Activated CD4-positive, alpha-beta T cell treated with anti-CD3 and anti-CD28 coated beads for 48 hours (primary cell): ENCODE measurements around the gene FTSJ3.
"Not testable (repeated sequence)": the region's sequence is repeated elsewhere in the genome, so short reads cannot be mapped to it uniquely, and the experiment has no call there.

Experiments used
- DNase-seq: peaks from one replicate; pipeline ENCODE4 v3.0.0-alpha.2; 2020

Gene FTSJ3

GRCh38 chr17:63826468-63827001 is 928 bp downstream of the FTSJ3 start:
- no peak for DNase-seq

GRCh38 chr17:63824362-63824761 is 3.1 kb downstream of the FTSJ3 start:
- no peak for DNase-seq

DNA sequence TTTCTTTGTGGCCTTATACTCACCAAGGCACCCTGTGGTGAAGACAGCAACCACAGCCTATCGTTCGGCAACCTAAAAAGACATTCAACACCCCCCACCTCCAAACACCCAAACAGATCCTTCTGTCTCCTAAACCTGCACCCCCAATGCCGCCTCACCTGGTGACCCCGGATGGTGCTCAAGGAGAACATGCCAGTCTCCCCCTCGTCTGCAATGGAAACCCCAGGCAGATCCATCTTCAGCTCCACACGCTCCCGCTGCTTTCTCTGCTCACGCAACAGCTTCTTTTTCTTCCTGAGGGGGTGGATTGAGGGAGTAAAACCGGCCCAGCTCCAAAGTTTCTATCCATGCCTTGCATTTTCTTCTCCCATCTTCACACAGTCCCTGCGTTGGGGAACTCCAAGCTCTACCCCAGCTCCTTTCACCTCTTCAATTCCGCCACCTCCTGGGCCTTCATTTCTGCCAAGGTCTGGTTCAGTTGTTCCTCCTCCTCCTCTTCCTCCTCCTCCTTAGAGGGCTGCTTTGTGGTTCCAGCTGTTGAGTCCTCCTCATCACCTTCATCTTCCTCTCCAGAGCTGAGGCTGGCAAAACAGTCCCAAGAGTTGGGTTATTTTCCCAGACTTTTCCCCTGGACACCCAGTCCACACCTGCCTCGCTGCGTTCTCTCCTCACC is 3.7 kb downstream of the FTSJ3 start:
- no peak for DNase-seq

- DNase-seq: no peak
Observed at GRCh38 chr17:63822537-63822936, 4.9 kb downstream of the FTSJ3 start.

GRCh38 chr17:63821804-63822203 is 5.7 kb downstream of the FTSJ3 start:
- DNase-seq: no peak

GRCh38 chr17:63820963-63821561 is 6.4 kb downstream of the FTSJ3 start:
- no peak for DNase-seq

GRCh38 chr17:63819585-63820537 is 7.6 kb downstream of the FTSJ3 start:
- DNase-seq: no peak

DNA sequence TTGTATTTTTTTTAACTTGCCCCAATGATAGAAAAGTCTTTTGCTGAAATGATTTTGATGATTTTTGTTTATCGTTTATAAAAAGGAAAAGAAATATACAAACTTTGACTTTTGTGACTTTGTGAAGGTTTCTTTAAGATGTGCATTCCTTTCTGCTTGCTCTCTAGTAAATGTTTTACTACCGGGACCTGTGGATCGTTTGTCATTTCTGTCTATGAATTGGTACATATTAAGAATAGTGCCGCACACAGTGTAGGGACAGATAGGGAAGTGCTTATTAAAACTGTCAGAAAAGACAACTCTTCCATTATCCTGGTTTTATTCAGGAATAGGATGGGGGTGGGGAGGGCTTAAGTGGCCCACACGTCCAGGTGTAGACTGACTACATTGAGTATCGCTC is 8.3 kb downstream of the FTSJ3 start:
- DNase-seq: no peak

DNA sequence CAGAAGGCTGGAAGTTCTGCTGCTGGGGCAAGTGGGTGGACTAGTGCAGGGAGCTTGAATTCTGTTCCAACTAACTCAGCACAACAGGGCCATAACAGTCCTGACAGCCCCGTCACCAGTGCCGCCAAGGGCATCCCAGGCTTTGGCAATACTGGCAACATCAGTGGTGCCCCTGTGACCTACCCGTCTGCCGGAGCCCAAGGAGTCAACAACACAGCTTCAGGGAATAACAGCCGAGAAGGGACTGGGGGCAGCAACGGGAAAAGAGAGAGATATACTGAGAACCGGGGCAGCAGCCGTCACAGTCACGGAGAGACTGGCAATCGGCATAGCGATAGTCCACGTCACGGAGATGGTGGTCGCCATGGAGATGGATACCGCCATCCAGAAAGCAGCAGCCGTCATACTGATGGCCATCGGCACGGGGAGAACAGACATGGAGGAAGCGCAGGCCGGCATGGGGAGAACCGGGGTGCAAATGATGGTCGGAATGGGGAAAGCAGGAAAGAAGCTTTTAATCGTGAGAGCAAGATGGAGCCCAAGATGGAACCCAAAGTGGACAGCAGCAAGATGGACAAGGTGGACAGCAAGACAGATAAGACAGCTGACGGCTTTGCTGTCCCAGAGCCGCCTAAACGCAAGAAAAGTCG is 9.6 kb downstream of the FTSJ3 start:
- no peak for DNase-seq

DNA sequence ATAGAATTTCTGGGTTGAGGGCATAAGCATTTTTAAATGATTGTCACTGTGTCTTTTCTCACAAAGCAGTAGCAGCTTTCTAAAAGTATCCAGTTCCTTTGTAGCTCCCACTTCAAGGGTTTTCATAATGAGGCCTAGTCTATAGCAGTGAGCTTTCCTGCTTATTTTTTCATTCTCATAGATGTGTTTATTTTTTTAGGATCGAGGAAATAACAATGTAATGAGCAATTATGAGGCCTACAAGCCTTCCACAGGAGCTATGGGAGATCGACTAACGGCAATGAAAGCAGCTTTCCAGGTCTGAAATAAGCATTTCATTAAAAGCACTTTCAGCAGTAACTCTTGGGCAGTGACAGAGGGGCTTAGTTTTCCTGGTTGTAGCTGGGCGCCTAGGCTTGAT is 10.8 kb downstream of the FTSJ3 start:
- no peak for DNase-seq

DNA sequence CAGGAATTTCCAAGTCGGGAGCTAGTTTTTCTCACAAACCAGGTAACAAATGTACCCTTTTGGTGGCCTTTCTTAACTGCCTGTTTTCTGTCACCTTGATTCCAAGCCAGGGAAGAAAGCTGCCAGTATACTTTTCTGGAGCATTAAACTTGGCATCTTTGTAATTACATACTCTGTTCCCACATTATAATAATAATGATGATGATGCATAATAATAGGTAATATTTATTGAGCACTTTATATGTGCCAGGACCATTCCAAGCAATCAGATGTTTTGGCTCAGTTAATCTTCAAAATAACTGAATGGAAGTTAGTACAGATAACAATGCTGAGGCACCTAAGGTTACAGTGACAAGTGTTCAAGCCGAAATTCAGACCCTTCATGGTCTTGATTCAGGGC is 11.3 kb downstream of the FTSJ3 start:
- no peak for DNase-seq

DNA sequence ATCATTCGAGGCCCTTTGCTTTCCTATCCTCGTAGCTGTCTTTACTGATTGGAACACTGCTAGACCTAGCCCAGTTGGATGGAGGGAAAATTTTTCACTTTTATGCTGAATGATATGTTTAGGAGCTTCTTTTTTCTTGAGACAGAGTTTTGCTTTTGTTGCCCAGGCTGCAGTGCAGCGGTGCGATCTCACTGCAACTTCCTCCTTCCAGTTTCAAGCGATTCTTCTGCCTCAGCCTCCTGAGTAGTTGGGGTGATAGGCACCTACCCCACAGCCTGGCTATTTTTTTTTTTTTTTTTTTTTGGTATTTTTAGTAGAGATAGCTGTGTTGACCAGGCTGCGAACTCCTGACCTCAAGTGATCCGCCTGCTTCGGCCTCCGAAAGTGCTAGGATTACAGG is 17.5 kb downstream of the FTSJ3 start:
- DNase-seq: no peak

- no peak for DNase-seq
Observed at GRCh38 chr17:63805591-63805990, 21.9 kb downstream of the FTSJ3 start.

- no peak for DNase-seq
Observed at GRCh38 chr17:63804328-63804727, 23.1 kb downstream of the FTSJ3 start.

DNA sequence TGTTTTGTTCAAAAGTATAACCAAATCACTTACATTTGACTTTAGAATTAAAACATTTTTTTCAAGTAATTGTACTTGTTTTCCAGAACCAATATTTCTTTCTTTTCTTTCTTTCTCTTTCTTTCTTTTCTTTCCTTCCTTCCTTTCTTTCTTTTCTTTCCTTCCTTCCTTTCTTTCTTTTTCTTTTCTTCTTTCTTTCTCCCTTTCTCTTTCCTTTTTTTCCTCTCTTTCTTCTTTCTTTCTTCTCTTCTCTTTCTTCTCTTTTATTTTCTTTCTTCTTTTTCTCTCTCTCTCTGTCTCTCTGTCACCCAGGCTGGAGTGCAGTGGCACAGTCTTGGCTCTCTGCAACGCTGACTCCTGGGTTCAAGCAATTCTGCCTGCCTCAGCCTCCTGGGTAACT is 26.7 kb downstream of the FTSJ3 start:
- DNase-seq: no peak

DNA sequence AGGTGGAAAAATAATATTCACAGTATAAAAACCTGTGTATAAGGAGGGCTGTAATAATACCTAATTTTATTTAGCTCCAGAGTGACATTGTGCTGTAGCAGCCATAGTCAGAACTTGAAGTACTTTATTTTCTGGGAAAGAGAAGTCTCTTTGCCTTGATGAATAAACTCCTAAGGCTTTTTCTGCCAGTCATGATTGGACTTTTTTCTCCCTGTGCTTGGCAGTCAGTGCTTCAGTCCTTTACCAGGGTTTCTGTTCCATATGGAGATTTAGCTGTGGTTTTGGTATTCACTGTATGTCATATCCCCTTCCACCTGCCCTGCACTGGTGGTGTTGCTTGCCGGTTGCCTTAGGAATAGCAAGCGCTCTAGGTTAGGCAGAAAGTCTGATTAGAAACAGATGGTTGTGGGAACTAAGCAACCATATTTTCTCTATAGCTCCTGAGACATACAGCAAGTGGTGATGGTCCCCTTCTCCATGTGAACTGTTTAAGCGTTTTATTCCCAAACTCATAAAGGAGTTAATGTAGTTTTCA is 28.8 kb downstream of the FTSJ3 start:
- DNase-seq: no peak

DNA sequence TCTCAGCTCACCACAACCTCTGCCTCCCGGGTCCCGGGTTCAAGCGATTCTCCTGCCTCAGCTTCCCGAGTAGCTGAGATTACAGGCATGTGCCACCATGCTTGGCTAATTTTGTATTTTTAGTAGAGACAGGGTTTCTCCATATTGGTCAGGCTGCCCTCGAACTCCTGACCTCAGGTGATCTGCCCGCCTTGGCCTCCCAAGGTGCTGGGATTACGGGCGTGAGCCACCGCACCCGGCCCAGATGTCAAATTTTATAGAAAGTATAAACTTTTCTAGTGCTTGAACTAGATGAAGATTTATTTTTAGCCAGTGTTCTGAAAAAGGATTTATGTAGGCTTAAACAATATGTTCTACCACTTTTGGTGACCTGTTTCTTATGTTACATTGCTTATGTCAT is 31.1 kb downstream of the FTSJ3 start:
- not testable (repeated sequence) for DNase-seq

GRCh38 chr17:63792055-63792729 is 35.3 kb downstream of the FTSJ3 start:
- no peak for DNase-seq

- no peak for DNase-seq
Observed at GRCh38 chr17:63790057-63790456, 37.4 kb downstream of the FTSJ3 start.

GRCh38 chr17:63786971-63787711 is 40.3 kb downstream of the FTSJ3 start:
- DNase-seq: no peak

- DNase-seq: no peak
Observed at GRCh38 chr17:63786117-63786516, 41.3 kb downstream of the FTSJ3 start.
